HG03469 (cell line): ENCODE data around the gene PIK3AP1.

Experiments
- ATAC-seq: cut with Tn5 transposase; IDR thresholded peaks from one replicate; pipeline ENCODE4 v1.9.1; 2021; ENCODE audit warnings: mild to moderate bottlenecking, moderate library complexity, moderate number of reproducible peaks; ENCODE audit not compliant: unreplicated experiment

Gene PIK3AP1

DNA sequence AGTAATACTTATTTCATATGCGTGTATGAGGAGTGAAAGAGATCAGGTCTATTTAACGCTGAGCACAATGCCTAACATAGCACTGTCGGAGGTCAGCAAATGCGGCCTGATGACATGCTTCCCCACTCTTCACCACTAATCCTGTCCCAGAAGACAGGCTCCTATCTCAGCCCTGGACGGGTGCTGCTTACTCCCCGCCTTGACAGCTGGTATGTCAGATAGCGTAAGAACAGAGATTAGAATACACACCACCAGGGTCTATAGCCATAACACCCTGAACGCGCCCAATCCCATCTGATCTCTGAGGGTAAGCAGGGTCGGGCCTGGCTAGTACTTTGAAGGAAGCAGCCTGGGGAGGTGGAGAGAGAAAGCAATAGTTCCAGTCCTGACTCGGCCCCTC, 101.2 kb downstream of the PIK3AP1 start:
- no peak for ATAC-seq

DNA sequence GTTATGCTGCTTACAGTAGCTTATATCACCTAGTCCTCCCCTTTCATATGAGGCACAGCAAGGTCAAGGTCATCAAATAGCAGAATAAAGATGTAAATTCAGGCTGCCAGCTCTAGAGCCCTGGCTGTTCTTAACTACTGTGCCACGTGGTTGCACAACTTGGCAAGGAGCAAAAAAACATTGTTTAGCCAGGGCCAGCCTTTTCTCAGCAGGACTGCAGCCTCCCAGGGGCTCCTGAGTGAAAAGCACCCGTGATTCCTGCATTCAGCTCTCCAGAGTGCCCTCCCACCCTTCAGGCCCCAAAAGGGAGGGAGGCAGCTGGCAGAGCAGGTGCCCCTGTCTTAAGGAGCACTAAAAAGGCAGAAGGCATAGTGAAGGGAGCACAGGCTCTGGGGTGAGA, 101.7 kb downstream of the PIK3AP1 start:
- ATAC-seq, result no peak

DNA sequence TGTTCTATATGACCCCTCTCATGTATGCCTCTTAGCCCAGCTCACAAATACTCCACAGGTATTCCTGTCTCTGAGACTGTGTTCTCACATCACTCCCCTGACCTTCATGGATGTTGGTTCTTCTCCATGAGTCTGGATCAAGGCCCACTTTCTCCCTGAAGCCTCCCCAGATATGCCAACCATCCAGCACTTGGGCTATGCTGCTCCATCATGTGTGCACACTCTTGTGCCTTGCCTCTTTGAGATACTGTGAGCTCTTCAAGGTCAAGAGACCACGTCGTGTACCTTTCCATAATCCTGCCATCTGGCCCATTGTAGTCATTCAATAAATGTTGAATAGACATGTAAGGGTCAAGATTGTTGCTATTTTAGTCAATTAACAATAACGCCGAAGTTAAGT, 103.4 kb downstream of the PIK3AP1 start:
- no peak for ATAC-seq

DNA sequence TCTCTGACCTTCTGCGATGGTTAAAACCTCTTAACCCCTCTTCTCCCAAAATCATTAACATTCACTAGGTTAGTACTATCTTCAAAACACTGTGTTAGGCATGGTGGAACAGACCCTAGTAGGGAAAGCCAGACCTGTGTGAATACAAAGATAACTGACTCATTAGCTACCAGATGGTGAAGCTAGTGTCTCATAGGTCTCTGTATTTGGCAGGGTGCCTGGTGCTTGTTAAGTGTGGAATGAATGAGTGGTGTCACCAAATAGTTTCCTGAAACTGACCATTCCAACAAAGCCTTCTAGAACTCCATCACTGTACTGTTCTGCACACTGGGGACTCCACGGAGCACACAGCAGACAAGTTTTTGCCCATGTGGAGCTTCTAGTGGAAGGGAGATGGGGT, 105.8 kb downstream of the PIK3AP1 start:
- no peak for ATAC-seq

DNA sequence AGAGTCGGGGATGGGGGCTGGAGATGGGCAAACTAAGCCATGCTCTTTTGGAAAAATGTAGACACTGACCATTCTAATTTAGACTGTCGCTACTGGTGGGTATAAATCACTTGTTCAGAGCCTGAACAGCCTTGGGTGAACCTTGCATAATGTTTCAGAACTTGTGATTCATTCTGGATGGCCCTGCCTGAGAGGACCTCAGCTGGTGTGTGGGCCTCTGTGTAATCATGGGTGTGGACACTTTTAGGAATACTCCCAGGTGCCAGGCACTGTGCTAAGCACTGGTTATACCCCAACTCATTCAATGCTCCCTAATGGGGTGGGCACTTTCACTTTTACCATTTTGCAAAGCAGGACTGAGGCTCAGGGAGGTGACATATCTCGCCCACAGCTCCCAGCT, 106.7 kb downstream of the PIK3AP1 start:
- no peak for ATAC-seq

DNA sequence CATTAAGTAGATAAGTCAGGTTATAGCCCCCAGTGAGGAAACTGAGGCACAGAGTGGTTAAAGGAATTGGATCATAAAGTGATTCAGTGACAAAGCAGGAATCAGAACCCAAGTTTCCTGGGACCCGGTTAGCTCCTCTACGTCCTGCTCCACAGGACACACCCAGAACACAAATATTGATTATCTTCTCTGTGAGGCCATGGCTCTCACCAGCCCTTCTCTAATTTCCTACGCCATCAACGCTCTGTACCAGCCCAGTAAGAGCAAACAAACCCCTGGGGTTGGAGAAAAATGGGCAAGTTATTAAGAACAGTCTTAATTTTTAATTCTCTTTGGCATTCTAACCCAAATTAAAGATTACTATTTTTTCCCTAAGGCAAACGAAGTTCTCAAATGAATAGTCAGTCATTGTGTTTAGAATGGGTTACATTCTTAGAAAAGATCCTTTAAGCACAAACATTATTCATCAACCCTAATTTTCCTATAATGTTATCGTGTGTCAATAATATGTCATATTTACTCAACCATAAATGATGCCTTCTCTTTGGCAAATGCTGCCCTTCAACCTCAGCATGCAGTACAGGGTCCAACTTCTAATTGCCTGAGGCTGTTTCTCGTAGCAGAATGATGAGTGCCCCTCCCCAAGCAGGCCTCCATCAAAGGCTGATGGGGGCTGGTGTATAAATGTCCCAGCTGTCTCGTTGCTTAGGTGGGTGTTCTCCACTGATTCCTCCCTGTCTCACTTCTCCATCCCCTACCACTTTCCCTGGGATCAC, 108.1 kb downstream of the PIK3AP1 start:
- no peak for ATAC-seq

DNA sequence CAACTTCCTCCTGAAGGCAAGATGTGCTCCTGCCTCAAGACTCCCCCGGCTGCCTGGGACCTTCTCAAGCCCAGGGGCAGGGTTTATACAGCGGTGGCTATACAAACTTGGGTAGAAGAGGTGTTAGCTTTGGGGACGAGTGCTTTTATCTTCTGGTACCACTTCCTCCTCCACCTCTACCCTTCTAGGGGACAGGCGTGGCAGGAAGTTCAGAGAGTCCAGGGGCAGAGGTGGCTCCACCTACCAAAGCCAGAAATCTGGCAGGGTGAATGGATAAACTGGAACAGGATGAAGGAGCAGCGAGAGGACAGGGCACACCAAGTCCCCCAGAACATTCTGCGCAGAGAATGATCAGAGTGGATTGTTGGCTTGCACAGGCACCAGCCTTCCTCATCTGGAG, 109.5 kb downstream of the PIK3AP1 start:
- ATAC-seq, result no peak

DNA sequence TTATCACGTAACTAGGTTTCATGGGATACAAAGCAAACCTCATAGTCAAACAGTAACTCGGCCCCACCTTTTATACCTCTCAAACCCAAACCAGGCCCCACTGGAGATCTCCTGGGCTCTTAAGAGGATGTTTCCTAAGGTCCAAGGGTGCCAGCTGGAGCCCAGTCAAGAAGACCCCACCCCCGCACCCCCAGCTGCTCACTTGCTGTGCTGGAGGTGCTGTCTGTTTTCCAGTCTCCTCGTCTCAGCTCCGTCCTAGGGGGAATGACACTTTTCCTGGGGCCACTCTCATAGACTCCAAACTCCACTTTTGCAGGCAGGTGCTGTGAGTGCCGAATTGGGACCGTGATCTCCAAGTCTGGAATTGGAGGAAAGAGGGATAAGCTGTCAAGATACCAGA, 110.8 kb downstream of the PIK3AP1 start:
- ATAC-seq, result no peak

DNA sequence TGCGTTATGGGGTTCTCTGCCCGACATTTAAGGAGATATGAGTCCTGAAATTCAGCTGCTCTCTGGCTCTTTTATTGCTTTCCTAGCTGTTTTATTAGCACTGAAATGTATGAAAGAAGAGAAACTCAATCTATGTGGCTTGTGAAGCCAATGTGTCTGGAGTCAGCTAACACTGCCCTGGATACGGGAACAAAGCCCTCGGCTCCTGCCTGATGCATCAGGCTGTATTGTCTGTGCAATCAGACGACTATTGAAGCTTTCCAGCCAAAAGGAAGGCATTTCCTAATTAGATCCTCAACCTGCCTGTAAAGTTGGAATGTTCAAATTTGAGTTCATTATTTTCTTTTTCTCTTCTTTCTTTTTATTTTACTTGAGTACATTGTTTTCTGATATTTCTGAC, 111.5 kb downstream of the PIK3AP1 start:
- no peak for ATAC-seq

DNA sequence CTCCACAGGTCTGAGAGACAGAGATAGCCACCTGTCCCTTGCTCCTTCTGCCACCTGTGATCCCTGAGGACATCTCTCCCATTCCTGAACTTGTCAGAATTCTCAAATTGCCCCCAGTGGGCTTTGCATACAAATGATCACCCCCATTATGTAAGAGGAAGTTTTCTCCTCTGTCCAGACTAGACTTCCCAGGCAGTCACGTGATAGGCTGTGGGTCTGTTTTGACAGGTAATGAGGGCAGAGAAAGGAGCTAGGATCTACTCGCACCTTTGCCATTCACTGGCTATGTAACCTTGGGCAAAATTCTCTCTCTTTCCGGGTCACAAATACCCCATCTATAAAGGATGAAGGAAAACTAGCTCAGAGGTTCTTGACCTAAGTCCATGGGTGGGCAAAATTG, 112.1 kb downstream of the PIK3AP1 start:
- ATAC-seq, result no peak

DNA sequence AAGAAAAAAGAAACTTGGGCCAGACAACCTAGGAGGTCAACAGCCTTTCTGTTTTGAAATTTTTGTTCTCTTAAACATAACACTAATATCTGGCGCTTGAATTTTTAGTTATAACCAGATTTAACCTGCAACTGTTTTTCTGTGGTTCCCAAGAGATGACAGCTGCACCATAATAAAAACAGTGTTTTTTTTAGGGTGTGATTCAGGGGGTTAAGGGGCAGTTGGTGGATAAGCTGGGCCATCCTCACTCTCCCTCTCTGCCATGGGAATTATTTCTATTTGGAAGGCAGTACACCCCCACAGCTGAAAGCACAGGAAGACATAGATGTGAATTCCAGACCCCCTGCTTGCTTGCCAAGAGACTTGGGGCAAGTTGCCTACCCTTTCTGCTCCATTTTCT, 113.4 kb downstream of the PIK3AP1 start:
- ATAC-seq, result no peak

DNA sequence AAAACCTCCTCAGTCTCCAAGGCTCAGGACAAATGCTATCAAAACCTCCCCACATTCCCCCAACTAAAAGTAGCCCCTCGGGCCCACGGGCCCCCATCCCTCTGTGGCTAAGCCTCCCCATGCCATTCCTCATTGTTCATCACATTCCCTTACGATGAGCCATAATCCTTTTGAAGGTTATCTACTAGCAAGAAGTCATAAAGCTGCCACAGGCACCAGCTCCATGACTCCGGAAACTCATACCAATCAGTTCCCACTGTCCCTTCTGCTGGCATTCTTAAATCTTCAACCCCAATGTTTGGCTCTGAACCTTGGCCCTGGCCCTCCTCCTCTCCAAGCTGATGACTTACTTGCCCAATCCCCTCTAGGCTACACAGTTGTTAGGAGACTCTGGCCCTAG, 114.1 kb downstream of the PIK3AP1 start:
- no peak for ATAC-seq

DNA sequence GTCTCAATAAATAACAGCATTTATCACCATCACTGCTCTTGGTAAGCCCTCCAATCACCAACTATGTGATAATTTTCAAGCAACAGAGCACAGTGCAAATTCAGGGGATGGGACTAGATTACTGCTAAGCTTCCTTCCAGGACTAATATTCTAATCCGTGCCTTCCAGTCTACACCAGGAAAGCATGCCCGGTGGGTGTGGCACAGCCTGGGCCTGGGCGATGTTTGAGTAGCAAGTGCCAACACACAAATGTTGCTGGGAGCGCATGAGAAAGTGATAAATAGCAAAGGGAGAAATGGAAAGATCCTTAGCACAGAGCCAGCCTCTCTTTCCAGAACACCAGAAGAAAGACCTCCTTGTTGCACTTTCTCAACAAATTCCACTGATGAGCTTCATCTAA, 120.0 kb downstream of the PIK3AP1 start:
- no peak for ATAC-seq

DNA sequence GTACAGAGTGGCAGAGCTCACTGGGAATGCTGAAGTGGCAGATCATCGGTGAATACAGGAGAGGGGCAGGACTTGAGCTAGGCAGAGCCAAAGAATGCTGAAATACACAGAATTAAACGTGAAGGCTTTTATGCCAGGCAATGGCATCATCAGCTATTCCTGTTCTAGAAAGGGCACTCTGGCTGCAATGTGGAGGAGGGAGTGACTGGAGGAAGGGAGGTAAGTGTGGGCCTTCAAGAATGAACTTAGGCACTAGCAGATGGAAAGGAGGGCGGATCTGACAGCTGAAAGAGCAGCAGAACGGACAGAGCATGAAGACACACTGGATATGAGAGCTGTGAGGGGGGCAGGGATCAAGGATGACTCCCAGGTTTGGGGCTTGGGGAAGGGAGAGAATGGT, 121.5 kb downstream of the PIK3AP1 start:
- ATAC-seq, result no peak

DNA sequence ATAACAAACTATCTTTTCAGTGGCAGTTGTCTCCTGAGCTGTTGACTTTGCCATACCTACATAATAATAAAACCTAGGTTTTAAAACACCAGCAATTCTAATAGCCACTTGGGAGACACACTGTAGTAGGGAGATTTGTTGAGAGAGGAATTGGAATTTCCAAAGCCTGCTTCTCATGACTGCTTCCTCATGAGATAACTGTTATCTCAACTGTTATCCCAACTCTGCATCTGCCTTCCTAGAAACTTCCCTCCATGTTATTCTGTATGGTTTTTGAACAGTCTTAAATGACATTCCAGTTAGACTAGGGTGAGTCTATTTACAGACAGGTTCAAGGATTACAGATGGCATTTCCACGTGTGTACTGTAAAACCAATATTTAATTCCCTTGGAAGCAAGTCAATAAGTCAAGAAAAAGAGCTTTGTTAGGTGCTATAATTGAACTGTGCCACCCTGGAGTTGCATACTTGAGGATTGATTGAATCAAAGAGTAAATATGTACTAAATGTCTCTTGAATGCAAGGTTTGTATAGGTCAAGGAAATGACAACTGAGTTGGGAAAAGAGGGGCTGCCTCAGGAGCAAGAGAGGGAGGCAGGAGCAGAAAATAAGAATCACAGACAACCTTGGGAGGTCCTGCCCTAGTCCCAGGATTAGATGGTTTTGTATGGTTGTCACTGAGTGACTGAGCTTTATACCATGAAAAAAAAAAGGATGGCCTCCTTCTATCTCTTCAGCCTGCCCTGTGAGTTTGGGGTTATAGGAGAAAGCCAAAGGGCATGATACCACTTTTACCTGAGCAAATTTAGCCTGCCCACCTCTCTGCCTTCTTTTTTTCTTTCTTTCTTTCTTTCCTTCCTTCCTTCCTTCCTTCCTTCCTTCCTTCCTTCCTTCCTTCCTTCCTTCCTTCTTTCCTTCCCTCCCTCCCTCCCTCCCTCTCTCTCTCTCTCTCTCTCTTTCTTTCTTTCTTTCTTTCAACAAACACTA, 123.6 kb downstream of the PIK3AP1 start:
- no peak for ATAC-seq

DNA sequence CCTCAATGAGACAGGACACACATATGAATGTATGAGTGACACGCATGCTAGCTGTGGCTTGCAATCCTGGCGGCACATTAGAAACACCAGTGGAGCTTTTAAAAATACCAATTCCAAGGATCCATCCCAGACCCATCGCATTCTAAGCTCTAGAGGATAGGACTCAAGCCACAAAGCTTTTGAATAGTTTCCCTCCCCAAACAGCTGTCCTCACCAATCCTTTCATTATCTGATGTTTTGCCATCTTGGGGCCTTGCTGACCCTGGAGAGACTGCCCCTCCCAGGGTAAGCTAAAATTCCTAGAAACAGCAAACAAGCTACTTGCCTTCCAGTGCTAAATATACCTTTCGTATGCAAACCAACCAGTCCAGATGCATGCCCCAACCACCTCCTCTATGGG, 124.6 kb downstream of the PIK3AP1 start:
- ATAC-seq, result no peak

DNA sequence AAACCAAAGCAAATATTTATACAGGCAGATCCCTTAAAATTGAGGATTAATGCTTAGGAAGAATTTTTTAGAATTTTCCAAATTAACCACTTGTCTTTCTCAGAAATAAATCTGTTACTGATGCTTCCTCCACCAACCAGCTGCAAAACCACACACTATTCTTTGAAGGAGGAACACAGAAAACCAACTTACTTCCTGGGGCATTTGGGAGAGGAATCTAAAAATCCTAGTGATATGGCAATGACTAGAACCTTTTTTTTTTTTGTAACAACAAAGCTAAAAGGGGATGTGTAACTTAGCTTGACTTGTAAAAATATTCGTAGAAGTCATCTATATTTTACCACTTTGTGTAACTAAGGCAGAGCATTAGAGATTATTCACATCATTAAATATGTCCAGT, 128.4 kb downstream of the PIK3AP1 start:
- no peak for ATAC-seq

DNA sequence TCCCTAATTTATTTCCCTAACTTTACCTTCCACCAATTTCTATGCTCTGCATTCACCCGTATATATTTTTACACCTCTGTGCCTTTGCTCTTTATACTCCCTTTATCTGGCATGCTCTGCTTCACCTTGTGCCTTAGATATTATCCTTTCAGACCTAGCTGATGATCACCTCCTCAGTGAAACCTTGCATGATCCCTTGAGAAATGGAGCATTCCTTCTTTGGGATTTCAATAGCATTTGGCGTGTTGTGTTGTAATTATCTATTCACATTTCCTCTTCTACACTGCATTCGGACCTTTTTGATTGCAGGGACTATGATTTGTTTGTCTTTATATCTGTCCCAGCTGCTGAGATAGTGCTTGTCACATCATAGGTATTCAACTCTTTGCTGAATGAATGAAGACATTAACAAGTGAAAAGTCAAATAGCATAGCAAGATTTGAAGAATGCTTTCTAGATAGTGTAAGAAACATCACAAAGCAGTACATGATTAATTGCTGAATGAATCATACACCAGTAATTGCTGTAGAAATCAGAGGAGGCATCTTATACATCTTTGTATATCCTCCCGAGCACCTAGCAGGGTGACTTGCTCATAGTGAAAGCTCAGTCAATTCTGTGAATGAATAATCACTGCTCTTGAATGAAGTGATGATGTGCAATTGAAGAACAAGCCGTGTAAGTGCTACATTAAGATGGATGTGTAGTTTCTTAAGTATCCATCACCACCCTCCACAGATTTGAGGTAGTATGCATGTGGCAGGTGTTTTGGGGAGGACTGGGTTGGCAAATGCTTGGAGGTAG, 131.5 kb downstream of the PIK3AP1 start:
- ATAC-seq, result peak; percentile 36

DNA sequence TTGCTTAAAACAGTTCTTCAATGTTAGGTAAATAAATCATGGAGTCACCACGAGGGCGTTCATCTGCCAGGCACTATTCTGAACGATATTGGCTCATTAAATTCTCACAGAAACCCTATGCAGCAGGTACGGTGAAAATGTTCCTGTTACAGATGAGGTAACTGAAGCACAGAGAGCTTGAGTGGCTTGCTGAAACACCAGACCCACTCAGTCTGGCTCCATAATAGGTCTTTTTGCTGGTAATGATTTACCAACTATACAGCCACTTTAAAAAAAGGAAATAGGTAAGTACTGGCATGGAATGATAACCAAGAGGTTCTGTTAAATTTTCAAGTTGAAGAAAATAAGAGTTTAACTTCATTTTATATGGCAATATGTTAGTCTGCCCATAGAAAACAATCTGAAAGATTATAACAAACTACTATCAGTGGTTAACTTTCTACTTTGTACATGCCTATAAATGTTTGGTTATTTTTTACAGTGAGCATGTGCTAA, 132.2 kb downstream of the PIK3AP1 start:
- ATAC-seq, result no peak

DNA sequence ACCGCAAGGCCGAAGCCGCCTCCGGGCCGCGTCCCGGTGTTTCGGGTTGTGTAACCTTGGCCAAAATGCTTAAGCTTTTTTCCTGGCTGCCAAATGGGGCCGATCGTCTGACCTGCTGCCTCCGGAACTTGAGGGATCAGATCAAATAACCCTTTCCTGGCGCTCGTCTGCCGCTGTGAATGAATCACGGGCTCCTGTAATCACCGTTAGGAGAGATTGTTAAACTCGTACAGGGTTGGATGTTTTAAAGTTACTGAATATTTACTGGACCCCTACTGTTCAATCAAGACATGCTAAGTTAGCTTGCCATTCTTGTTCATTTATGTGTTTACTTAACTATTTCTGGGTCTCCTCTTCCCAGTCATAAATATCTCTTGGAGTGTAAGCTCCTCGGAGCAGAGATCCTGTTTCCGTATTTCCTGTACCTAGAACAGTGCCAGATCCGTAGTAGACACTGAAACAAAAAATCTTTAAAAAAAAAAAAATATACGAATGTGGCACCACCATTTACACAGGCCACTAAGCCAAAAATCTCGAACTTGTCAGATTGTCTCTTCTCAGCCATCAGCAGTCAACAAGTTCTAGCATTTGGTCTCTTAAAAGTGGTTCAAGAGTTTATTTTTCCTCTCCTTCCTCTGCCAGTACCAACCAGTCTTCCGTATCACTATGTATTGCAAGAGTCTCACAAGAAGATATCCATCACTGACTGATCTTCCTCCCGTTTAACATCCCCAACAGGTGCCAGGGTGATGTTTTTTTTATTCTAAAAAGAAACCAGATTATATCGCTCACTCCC, 132.9 kb downstream of the PIK3AP1 start:
- no peak for ATAC-seq
